ENCODE results near the gene DRGX.

DNA sequence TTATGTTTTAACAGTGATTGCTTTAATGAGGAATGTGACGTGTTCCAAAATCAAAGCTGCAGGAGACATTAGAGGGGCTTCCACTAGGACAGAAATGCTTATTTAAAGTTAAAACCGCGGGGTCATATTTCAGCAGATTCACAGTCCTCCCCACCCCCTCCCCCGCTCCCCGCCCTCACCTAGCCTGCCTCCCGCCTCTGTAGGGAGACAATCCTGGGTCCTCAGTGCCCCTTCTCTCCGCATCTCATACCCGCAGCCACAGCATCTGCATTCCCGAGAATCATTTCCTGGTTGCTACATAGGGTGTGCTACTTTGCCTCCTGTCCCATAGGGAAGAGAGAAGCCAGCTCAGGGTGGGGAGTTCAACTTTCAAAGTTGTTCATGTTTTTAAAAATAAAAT, 3.1 kb upstream of the DRGX start:
- no peak for TF ChIP-seq PAX5 (IDR thresholded peaks at IDR 0.05; ENCODE audit: insufficient read depth, low read length, severe bottlenecking)
- TF ChIP-seq SPI1 (IDR thresholded peaks at IDR 0.05; ENCODE audit: low read depth, low read length), result no peak
- TF ChIP-seq POLR2AphosphoS5 (IDR thresholded peaks at IDR 0.05; ENCODE audit: low read depth, low read length), result no peak
- no peak for TF ChIP-seq POLR2A (IDR thresholded peaks at IDR 0.05; ENCODE audit: low read depth, low read length)
- TF ChIP-seq TAF1 (IDR thresholded peaks at IDR 0.05; ENCODE audit: low read depth, low read length), result no peak
- no peak for TF ChIP-seq POU2F2 (IDR thresholded peaks at IDR 0.05; ENCODE audit: low read depth, low read length)

All from GM12891 (cell line).